ENCODE measurements around the gene KIRREL3. TPM values are rescaled to one million over a fixed set of nuclear protein-coding genes. Genes with fewer than 3 reads are reported as not detected.

KIRREL3 gene
- total and polyA plus RNA-seq, 2 of the 4 experiments (the other 2 are of a cell fraction): 10.9 to 15.9 TPM

DNA sequence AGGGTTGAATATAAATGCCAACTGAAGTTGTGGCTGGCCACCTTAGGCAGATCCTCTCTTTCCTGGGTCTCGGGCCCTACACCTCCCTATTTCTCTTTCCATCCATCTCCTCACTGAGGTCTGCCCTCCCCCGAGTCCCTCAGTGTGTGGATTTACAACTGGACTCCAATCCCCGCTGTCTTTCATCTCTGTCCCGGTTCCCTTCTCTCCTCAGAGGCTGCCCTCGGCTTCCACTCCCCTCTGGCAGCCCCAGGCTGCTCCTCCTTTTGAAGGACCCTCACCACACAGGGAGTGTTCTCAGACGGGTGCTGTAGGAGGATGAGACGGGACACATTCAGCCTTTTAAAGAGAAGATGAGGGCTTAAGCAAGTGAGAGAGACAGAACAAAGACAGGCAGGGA lies 478.0 kb downstream of the KIRREL3 start:
- ATAC-seq (ENCODE audit: low read depth) (no peak), DNase-seq (no peak)
- TF ChIP-seq BHLHE40 (IDR thresholded peaks at IDR 0.05; ENCODE audit: low read depth, low read length): no peak
- no peak for TF ChIP-seq RFX5 (IDR thresholded peaks at IDR 0.05; ENCODE audit: low read depth, low read length)
- no peak for TF ChIP-seq CEBPB (IDR thresholded peaks at IDR 0.05; ENCODE audit: low read depth, low read length)
- no peak for TF ChIP-seq RAD21 (IDR thresholded peaks at IDR 0.05; ENCODE audit: low read length)
- TF ChIP-seq FOS (IDR thresholded peaks at IDR 0.05; ENCODE audit: low read depth, low read length): no peak
- no TSS peak for BruUV-seq (replicated peaks)
- no peak overlapping the region for H3K27ac ChIP-seq (ENCODE audit: insufficient read depth, low read length)
- no peak overlapping the region for H3K23ac ChIP-seq (ENCODE audit: low read depth, low read length)
- ChIA-PET CTCF (no interaction called here), POLR2A (ENCODE audit: unreplicated experiment) (no interaction called here)
- H2AK9ac ChIP-seq (replicated peaks; ENCODE audit: low read depth, low read length, poor library complexity): no peak overlapping the region
- intact Hi-C loops (cut with micrococcal nuclease): no loop called here
- H3K9me1 ChIP-seq (ENCODE audit: insufficient read depth, low read length): no peaks in the 10 kb centered on the region; the same call in 1 of the 2 replicates
- no peak overlapping the region for H3K56ac ChIP-seq (ENCODE audit: extremely low read depth, insufficient read depth, low read length)
- H3K4me2 ChIP-seq (ENCODE audit: low read depth, low read length): no peak overlapping the region
- no peak overlapping the region for H4K5ac ChIP-seq (ENCODE audit: low read depth, low read length)
- no peaks in the 10 kb centered on the region for H3K9me3 ChIP-seq (ENCODE audit: control insufficient read depth, insufficient read depth, low read length)
- no peak overlapping the region for H4K91ac ChIP-seq (ENCODE audit: insufficient read depth, low read depth, low read length)
- no peak overlapping the region for H3K9ac ChIP-seq (ENCODE audit: low read depth, low read length)
- dilution Hi-C loops (cut with HindIII; ENCODE audit: low sequenced_read_pairs, unreplicated experiment): no loop called here
- no peak overlapping the region for H2BK5ac ChIP-seq (ENCODE audit: low read depth, low read length, poor library complexity, severe bottlenecking)
- H3K79me1 ChIP-seq (ENCODE audit: low read depth in 1 of 2, low read length in 2 of 2): no peaks in the 10 kb centered on the region
- no peaks in the 10 kb centered on the region for H4K20me1 ChIP-seq (ENCODE audit: insufficient read depth, low read length)
- H2AK5ac ChIP-seq (ENCODE audit: low read depth, low read length): no peak overlapping the region
- H3K4me1 ChIP-seq (ENCODE audit: control insufficient read depth, insufficient read depth, low read length): no peaks in the 10 kb centered on the region
- no peak overlapping the region for H2BK15ac ChIP-seq (ENCODE audit: low read depth, low read length)
- H3K14ac ChIP-seq (replicated peaks; ENCODE audit: low read depth, low read length): no peak overlapping the region
- H3K36me3 ChIP-seq (ENCODE audit: control insufficient read depth, insufficient read depth, low read length): no peaks in the 10 kb centered on the region
- in situ Hi-C loops (cut with MboI; ENCODE audit: low sequenced_read_pairs): no loop called here
- no peak overlapping the region for H3K18ac ChIP-seq (ENCODE audit: low read depth, low read length)
- 73% methylated on average over 3 of the region's 7 CpGs; no CpG with 5 or more reads in 1 of the 2 experiments for WGBS, 2 experiments (ENCODE audit: extremely low coverage in 2 of 2, insufficient read length in 1 of 2)
- no peak overlapping the region for H4K8ac ChIP-seq (ENCODE audit: low read depth in 2 of 2, low read length in 2 of 2)
- H2AFZ ChIP-seq (replicated peaks; ENCODE audit: low read length, poor library complexity): no peak overlapping the region
- H2BK20ac ChIP-seq (ENCODE audit: low read depth, low read length): no peak overlapping the region
- no peaks in the 10 kb centered on the region; the same call in 1 of the 2 replicates for H3K27me3 ChIP-seq (ENCODE audit: control insufficient read depth, insufficient read depth, low read length)
- H2BK120ac ChIP-seq (ENCODE audit: low read depth, low read length): no peak overlapping the region
- H3K4me3 ChIP-seq (ENCODE audit: insufficient read depth, low read depth, low read length): no peak overlapping the region
- no peak overlapping the region for H3K4ac ChIP-seq (ENCODE audit: low read depth, low read length)

All from IMR-90 (cell line).